Measurements from ENCODE around the gene TRABD.
"Not testable (repeated sequence)": the region's sequence is repeated elsewhere in the genome, so short reads cannot be mapped to it uniquely, and the experiment has no call there.

Gene TRABD

DNA sequence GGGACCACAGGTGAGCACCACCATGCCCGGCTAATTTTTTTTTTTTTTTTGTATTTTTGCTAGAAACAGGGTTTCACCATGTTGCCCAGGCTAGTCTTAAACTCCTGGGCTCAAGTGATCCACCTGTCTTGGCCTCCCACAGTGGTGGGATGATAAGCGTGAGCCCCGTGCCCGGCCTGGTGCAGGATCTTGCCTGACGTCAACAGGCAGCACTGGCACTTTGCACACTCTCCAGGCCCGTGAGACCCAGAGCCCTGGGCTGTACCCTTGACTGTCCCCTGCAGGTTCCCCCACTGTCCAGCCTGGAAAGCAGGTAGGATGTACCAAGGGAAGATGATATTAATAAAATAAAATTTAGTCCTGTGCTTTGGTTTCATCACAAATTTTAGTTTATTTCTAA is 44.3 kb upstream of the TRABD start:
- H3K4me3 ChIP-seq (ENCODE audit: low read depth, low read length) = peak overlapping the region; percentile 23; the same call in 1 of the 2 replicates
- TF ChIP-seq, protein P1, sequence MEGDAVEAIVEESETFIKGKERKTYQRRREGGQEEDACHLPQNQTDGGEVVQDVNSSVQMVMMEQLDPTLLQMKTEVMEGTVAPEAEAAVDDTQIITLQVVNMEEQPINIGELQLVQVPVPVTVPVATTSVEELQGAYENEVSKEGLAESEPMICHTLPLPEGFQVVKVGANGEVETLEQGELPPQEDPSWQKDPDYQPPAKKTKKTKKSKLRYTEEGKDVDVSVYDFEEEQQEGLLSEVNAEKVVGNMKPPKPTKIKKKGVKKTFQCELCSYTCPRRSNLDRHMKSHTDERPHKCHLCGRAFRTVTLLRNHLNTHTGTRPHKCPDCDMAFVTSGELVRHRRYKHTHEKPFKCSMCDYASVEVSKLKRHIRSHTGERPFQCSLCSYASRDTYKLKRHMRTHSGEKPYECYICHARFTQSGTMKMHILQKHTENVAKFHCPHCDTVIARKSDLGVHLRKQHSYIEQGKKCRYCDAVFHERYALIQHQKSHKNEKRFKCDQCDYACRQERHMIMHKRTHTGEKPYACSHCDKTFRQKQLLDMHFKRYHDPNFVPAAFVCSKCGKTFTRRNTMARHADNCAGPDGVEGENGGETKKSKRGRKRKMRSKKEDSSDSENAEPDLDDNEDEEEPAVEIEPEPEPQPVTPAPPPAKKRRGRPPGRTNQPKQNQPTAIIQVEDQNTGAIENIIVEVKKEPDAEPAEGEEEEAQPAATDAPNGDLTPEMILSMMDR (IDR thresholded peaks at IDR 0.05; ENCODE audit: control insufficient read depth, extremely low read depth, insufficient read depth) = no peak
- DNase-seq (ENCODE audit: low read depth) = no peak

DNA sequence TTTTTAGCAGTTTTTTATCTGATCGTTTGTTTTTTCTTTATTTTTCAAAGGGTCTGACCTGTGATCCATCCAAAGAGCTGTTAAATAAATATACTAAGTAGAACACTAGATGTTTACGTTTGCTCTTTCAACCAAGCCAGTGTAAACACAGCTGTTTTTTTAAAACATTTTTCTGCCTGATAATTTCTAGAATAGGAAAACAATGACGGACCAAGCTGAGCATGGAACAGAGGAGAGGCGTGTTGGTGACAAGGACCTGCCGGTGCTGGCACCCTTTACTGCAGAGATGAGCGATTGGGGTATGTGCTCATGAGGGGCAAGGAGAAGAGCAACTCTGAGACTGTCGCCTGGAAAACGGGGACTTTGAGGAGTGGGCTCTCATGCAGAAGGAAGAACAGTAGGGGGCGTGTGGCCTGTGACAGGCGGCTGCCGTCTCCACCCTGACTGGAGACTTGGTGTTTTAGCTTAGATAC is 43.8 kb upstream of the TRABD start:
- DNase-seq (ENCODE audit: low read depth) = peak; percentile 76
- TF ChIP-seq, protein P1 (IDR thresholded peaks at IDR 0.05; ENCODE audit: control insufficient read depth, extremely low read depth, insufficient read depth) = peak; percentile 41

DNA sequence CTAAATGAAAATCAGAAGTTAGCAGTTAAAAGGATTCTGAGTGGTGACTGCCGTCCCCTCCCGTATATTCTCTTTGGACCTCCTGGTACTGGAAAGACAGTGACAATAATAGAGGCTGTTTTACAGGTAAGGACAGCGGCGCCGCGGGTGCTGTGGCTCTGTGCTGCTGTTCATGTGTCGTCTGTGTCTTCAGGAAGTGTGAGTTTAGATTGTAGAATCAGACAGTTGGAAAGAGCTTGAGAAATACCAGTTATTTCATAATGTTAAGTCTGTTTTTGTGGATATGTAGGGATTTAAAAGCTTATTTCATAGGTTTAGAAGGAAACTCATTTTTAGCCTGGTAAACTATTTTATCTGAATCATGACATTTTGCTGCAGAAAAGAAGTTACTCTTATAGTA is 42.6 kb upstream of the TRABD start:
- TF ChIP-seq, protein P1 (IDR thresholded peaks at IDR 0.05; ENCODE audit: control insufficient read depth, extremely low read depth, insufficient read depth) = no peak
- no peak for DNase-seq (ENCODE audit: low read depth)

More for the DNA sequence above, 43.8 kb upstream of the TRABD start:
- peak overlapping the region; percentile 23 for H3K4me3 ChIP-seq (ENCODE audit: low read depth, low read length)

DNA sequence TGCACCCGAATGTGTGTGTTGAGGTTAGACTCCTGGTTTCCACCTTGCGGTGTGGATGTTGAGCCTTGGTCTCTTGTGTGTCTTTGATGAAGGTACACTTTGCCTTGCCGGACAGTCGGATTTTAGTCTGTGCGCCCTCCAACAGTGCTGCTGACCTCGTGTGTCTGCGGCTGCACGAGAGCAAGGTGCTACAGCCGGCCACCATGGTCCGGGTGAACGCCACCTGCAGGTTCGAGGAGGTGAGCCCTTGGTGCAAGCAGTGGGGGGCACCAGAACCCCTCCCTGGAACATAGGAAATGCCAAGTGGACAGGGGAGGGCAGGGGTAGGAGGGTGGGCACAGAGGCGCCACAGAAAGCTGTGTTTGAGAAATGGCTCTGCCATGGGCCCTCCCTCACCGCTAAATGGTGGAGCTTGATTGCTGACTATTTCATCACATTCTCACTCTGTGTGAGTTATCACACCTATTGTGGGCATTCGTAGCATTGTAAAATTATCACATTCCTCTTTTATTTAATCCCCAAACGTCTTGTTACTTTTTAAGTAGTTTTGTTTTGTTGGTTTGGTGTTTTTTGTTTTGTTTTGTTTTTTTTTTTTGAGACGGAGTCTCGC is 41.6 kb upstream of the TRABD start:
- H3K4me3 ChIP-seq (ENCODE audit: low read depth, low read length) = no peak overlapping the region
- TF ChIP-seq, protein P1 (IDR thresholded peaks at IDR 0.05; ENCODE audit: control insufficient read depth, extremely low read depth, insufficient read depth) = no peak
- DNase-seq (ENCODE audit: low read depth) = no peak

More for the DNA sequence above, 42.6 kb upstream of the TRABD start:
- H3K4me3 ChIP-seq (ENCODE audit: low read depth, low read length) = no peak overlapping the region

DNA sequence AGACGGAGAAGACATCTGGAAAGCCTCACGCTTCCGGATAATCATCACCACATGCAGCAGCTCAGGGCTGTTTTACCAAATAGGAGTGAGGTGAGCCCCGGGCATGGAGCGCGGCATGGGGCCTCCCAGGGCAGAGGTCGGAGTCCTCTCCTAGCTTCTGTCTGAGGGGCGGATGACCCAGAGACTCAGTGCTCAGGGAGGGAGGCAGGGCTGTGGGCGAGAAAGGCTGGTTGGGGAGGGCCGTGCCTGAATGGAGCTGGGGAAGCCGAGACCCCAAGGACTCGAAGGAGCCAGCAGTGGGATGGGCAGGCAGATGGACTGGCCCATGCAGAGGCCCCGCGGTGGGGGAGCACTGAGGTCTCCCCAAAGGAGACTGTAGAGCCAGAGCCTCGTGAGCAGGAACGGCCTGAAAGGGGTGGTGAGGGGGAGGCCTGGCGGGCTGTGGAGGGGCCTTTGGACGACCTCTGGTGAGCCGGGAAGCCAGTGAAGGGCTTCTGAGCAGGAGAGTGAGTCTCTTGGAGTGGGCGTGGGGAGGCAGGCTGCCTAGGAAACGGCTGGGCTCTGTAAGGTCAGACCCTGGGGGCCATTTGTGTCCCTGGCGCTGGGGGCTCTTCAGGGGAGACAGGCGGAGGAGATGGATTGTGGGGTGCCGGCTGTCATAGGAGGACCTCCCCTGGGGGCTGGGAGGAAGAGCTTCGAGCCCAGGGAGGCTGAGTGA is 39.8 kb upstream of the TRABD start:
- TF ChIP-seq, protein P1 (IDR thresholded peaks at IDR 0.05; ENCODE audit: control insufficient read depth, extremely low read depth, insufficient read depth) = no peak
- H3K4me3 ChIP-seq (ENCODE audit: low read depth, low read length) = no peak overlapping the region
- no peak for DNase-seq (ENCODE audit: low read depth)

DNA sequence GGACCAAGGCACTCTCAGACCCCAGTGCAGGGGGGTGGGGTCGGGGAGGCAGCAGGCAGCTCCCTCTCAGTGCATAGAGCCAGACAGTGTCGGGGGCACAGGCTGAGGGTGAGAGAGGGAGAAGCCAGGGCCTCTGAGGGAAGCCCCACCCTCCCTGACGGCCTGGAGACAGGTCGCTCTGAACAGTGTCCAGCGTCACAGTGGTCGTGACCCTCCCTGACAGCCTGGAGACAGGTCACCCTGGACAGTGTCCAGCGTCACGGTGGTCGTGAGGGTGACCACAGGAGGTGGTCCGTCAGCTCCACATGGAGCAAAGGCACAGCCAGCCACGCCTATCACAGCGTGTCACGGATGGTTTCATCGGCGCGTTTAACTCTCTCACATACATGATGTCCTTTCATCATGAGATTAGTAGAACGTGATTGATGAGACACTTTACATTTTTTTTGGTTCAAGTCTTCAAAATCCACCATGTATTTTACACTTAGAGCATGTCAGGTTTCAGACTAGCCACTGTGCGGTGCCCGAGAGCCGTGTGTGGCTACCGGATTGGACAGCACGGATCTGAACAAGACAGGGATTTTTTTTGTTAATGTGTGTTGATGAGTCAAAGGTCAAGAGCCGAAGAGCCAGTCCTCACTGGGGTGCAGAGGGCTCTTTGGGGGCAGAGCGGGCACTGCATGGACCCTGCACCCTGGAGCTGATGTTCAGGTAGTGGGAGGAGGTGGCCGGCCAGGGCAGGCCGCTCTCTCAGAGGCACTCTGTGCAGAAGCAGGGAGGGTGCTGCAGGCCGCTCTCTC is 39.1 kb upstream of the TRABD start:
- DNase-seq (ENCODE audit: low read depth) = no peak
- H3K4me3 ChIP-seq (ENCODE audit: low read depth, low read length) = no peak overlapping the region
- TF ChIP-seq, protein P1 (IDR thresholded peaks at IDR 0.05; ENCODE audit: control insufficient read depth, extremely low read depth, insufficient read depth) = peak; percentile 69

DNA sequence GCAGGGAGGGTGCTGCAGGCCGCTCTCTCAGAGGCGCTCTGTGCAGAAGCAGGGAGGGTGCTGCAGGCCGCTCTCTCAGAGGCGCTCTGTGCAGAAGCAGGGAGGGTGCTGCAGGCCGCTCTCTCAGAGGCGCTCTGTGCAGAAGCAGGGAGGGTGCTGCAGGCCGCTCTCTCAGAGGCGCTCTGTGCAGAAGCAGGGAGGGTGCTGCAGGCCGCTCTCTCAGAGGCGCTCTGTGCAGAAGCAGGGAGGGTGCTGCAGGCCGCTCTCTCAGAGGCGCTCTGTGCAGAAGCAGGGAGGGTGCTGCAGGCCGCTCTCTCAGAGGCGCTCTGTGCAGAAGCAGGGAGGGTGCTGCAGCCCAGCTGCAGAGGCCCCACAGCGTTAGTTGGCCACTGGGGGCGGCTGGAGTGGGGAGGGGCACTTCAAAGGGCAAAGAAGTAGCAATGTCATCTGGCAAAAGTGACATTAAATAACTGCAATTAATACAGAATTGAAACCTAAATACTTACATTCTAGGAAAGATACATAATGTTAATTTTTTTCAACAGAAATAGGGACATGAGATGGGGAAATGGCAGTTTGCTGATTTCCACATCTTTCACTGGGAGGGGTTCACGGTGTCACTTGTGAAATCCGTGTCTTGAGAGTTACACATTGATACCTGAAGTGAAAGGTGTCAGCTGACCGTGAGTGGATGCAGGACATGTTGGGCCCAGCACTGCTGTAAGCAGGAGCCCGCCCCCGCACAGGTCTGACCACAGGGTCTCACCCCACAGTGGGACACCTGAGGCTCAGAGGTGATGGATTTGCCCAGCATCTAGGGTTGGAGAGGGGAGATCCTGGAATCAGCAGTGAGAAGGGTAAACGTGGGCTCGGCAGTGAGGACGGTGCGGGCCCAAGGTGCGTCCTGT is 38.2 kb upstream of the TRABD start:
- DNase-seq (ENCODE audit: low read depth); H3K4me3 ChIP-seq (ENCODE audit: low read depth, low read length): not testable (repeated sequence)
